Activated gamma-delta T cell (primary cell): ENCODE measurements around the gene GNB1L.
"Not testable (repeated sequence)": the region's sequence is repeated elsewhere in the genome, so short reads cannot be mapped to it uniquely, and the experiment has no call there.

Source experiments
- DNase-seq: peaks from one replicate; lab custom pipeline; 2025; lab: John Stamatoyannopoulos, UW

The GNB1L gene

GRCh38 chr22:19795617-19796008, 59.1 kb downstream of the GNB1L start:
- DNase-seq, result no peak

DNA sequence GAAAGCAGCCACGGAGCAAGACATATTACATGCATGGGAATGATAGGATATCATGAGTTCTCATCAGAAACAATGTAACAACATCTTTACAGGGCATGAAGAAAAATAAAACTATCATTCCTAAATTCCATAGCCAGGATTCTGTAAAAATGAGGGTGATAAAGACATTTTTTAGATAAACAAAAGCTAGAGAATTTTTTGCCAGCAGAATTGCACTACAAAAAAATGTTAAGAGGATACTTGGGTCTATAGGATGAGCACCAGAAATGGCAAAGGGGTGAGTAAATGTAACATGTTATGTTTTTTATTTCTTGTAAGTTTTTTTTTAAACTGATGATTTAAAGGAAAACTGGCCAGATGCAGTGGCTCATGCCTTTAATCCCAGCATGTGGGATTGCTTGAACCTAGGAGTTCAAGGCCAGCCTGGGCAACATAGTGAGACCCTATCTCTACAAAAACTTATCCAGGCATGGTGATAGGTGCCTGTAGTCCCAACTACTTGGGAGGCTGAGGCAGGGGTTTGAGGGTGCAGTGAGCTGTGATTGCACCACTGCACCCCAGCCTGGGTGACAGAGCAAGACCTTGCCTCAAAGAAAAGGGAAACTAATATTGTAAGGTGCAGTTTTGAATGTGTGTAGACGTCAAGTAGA, 60.9 kb downstream of the GNB1L start:
- no peak for DNase-seq

DNA sequence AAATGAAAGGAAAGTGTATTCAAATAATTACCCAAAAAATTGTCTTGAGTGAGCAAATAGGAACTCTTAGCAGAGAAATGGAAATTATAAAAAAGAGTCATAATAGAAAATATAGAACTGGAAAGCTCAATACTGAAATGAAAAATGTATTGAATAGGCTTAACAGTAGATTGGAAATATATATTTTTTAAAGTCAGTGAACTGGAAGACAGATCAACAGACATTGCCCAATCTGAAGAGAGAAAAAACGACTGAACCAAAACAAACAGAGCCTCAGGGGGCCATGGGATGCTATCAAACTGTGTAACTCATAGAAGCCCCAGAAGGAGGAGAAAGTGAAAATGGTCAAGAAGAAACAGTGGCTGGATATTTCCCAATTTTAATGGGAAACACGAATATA, 61.5 kb downstream of the GNB1L start:
- no peak for DNase-seq

DNA sequence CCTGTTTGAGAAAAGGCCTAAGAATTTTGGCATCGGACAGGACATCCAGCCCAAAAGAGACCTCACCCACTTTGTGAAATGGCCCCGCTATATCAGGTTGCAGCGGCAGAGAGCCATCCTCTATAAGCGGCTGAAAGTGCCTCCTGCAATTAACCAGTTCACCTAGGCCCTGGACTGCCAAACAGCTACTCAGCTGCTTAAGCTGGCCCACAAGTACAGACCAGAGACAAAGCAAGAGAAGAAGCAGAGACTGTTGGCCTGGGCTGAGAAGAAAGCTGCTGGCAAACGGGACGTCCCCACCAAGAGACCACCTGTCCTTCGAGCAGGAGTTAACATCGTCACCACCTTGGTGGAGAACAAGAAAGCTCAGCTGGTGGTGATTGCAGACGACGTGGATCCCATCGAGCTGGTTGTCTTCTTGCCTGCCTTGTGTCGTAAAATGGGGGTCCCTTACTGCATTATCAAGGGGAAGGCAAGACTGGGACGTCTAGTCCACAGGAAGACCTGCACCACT, 62.2 kb downstream of the GNB1L start:
- not testable (repeated sequence) for DNase-seq

DNA sequence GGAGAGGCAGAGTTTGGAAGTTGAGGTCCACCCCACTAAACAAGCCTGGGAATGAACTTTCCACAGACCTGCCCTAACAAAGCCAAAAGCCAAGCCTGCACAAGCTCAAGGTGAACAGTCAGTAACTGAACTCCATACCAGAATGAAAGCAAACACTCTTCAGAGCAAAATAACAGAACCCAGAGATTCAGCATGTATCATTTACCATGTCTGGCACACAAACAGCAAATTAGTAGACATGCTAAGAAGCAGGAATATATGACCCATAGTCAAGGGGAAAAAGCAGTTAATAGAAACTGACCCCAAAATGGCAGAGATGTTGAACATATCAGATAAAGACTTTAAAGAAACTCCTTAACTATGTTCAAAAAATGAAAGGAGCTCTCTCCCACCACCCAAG, 62.8 kb downstream of the GNB1L start:
- no peak for DNase-seq

- no peak for DNase-seq
Measured at GRCh38 chr22:19791243-19791642, 63.4 kb downstream of the GNB1L start.

DNA sequence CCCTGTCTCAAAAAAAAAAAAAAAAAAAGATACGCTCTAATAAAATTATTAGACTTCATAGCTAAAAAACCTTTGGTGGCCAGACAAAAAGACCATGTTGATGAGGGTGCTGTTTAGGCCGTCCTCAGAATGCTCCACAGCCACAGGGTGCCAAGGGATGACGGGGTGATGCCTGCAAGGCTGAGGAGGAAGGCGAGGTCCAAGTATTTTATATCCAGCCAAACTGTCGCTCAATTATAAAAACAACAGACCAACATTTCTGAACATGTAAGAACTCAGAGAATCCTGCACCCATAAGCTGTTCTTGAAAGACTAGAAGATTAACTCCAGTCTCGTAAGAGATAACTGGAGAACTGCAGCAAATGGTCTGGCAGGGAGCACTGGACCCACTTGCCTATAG, 64.8 kb downstream of the GNB1L start:
- DNase-seq, result no peak

DNA sequence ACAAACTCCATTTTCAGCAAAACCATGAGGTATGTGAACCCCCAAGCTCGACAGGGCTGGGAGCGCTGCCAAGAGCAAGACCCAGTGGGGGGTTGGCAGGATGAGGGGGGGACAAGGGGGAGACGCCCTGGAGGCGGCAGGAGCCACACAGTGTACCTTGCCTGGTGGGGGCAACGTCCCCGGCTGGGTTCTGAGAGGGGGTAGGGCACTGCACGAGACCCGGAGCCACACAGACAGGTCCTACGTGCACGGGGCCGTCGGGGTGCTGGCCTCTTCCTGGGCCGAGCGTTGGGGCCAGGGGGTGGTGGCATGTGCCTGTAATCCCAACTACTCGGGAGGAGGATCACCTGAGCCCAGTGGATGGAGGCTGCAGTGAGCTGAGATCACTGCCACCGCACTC, 65.3 kb downstream of the GNB1L start:
- no peak for DNase-seq

- DNase-seq, result no peak
Measured at GRCh38 chr22:19788661-19789225, 65.9 kb downstream of the GNB1L start.

DNA sequence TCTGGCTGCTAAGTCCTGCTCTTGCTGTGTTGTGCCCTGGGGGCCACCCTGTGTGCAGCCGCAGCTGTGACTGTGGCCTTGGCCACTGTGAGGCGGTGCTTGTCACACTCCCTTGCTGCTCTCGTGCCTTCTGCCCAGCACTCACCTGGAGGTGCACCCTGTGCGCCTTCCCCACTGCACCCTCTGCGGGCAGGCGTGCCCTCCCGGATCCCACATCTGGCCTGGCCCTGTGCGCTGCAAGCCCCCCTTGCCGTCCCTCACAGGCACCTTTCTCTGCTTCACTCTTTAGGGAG, 66.9 kb downstream of the GNB1L start:
- no peak for DNase-seq

DNA sequence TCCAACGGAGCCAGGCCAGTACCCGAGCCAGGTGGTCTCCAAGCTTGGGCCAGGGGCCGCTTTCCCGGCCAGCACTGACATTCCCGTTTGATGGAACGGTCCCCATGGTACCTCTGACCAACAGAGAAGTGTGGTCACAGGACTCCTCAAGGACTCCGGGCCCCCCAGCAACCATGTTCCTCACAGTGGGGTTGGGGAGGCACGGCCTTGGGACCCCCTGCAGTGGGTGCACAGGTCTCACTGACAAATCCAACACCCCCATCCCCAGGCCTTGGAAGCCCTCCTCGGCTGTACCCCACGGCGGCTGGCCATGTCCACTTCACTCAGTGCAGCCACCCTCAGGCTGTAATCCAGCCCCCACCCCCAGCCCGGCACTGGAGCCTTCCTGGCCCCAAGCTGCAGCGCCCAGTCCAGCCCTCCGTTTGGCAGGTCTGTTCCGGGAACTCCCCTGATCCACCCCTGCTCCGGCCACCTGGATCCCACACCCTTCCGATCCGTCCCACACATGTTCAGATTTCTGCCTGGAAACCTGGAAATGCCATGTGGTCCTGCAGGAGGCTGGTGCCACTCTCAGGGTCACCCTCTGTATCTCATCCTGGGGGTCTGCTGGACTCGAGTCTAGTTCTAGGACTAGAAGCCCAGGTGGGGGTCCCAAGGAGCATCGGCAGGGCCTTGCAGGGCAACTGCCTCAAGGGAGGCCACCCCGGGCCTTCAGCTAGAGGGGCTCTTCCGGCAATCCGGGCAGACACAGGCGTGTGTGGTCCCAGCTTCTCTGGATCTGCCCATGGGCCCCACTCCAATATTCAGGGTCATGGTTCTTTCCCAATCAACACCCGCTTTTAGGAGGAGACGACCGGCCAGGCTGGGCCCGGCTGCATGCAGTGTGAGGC, 67.5 kb downstream of the GNB1L start:
- no peak for DNase-seq

DNA sequence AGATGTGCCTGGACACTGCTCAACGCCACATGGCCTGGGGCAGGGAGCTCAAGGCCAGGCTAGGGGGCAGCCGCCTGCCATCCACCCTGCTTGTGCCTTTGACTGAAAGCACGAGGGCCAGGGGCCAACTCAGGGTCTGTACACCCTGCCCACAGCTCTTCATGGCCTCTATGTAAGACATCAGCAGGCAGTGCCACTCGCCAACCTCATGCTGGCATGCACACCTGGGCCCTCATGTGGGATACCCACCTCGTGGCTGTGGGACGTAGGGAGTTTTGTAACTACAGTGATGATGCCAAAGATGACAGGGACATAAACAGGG, 68.4 kb downstream of the GNB1L start:
- DNase-seq, result no peak

GRCh38 chr22:19785461-19786263, 69.0 kb downstream of the GNB1L start:
- no peak for DNase-seq

- DNase-seq, result no peak
Measured at GRCh38 chr22:19784384-19785175, 70.1 kb downstream of the GNB1L start.

DNA sequence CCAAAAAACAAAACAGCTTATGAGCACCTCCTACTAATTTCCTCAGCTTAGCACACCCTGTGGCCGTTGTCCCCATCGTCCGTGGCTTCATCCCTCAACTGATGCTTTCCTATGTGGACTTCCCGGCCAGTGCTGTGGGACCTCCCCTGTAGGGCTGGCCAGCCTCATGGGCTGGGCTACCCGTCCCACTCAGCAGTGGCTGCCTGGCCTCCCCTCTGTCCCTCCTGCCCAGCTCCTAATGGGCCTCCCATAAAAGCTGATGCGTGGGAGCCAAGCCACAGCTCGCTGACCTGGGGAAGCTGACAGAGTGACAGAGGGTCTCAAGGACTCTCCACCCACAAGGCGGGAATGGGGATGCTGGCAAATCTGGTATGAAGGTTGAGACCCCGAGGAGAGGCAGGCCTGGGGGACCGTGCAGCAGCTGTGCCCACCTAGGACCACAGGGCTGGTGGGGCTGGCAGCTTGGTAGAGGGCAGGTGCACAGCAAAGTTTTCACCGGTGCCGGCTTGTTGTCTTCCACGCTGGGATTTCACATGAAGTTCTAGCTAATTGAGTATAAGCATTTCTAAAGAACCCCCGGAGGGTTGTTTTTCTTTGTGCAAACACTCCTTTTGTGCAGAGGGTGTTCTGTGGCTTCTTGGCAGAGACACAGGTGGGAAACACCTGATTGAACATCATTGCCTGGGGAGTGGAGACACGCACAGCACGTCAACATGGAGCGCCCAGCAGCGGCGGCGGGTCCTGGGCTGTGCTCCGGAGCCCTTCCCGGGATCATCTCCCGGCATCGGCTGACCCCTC, 70.9 kb downstream of the GNB1L start:
- no peak for DNase-seq

GRCh38 chr22:19782533-19782932, 72.1 kb downstream of the GNB1L start:
- DNase-seq, result no peak

DNA sequence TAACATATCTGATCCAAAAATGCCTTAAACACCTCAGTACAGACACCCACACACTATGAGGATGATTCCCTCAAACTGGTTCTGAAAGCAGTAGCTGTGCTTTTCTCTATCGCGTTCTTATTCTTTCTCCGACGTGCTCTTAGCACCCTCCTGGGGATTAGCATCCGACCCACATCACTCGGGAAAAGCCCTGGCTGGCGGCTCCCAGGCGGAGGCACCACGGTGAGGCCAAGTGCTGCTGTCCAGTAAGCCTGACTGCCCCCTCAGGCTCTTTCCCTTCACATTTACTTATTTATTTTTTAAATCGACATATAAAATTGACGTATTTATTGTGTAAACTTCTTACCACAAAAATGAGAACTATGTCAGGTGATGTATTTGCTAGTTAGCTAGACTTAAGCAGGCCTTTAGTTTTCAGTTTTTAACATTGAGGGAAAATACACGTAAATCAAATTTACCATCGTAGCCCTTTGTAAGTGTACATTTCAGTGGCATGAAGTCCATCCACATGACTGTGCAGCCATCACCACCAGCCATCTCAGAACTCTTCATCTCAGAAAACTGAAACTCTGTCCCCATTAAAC, 74.9 kb downstream of the GNB1L start:
- no peak for DNase-seq

- DNase-seq, result no peak
Measured at GRCh38 chr22:19779011-19779421, 75.7 kb downstream of the GNB1L start.

DNA sequence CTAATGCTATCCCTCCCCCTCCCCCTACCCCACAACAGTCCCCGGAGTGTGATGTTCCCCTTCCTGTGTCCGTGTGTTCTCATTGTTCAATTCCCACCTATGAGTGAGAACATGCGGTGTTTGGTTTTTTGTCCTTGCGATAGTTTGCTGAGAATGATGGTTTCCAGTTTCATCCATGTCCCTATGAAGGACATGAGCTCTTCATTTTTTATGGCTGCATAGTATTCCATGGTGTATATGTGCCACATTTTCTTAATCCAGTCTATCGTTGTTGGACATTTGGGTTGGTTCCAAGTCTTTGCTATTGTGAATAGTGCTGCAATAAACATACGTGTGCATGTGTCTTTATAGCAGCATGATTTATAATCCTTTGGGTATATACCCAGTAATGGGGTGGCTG, 77.5 kb downstream of the GNB1L start:
- not testable (repeated sequence) for DNase-seq

- no peak for DNase-seq
Measured at GRCh38 chr22:19776433-19777031, 78.1 kb downstream of the GNB1L start.
